LHCN-M2 (cell line): ENCODE measurements around the gene TMEM131L. TPM values are rescaled to one million over a fixed set of nuclear protein-coding genes. Genes with fewer than 3 reads are reported as not detected.
A peak's percentile ranks its signal among the peaks of the same experiment; 100 is the strongest.
"Not testable (repeated sequence)": the region's sequence is repeated elsewhere in the genome, so short reads cannot be mapped to it uniquely, and the experiment has no call there.

ENCODE experiments used
- DNase-seq: peaks from one replicate; pipeline ENCODE4 v3.0.0-alpha.2; 2012; ENCODE audit warnings: low read depth
- total RNA-seq: library from RNA; depleted of rRNA; stranded (reverse); fragments of >200 nt; gene quantifications from 2 replicates; pipeline ENCODE4 v1.2.3, GENCODE V29; 2014

TMEM131L gene
- total RNA-seq, 1 experiment from 2014 or later: 7.2 TPM

GRCh38 chr4:153573881-153574802 is 108.0 kb downstream of the TMEM131L start:
- DNase-seq: peak; percentile 77

- DNase-seq: no peak
Observed at GRCh38 chr4:153576443-153576774, 110.2 kb downstream of the TMEM131L start.

GRCh38 chr4:153577053-153577452 is 110.9 kb downstream of the TMEM131L start:
- DNase-seq: no peak

GRCh38 chr4:153579410-153579809 is 113.2 kb downstream of the TMEM131L start:
- no peak for DNase-seq

GRCh38 chr4:153579872-153580271 is 113.7 kb downstream of the TMEM131L start:
- no peak for DNase-seq

- no peak for DNase-seq
Observed at GRCh38 chr4:153582954-153583702, 117.0 kb downstream of the TMEM131L start.

- no peak for DNase-seq
Observed at GRCh38 chr4:153585026-153585425, 118.9 kb downstream of the TMEM131L start.

- DNase-seq: no peak
Observed at GRCh38 chr4:153589703-153590595, 123.8 kb downstream of the TMEM131L start.

- DNase-seq: no peak
Observed at GRCh38 chr4:153591441-153591840, 125.3 kb downstream of the TMEM131L start.

- no peak for DNase-seq
Observed at GRCh38 chr4:153592064-153592463, 125.9 kb downstream of the TMEM131L start.

- DNase-seq: peak; percentile 6
Observed at GRCh38 chr4:153593161-153593560, 127.0 kb downstream of the TMEM131L start.

GRCh38 chr4:153594210-153594609 is 128.1 kb downstream of the TMEM131L start:
- DNase-seq: peak; percentile 35

- DNase-seq: no peak
Observed at GRCh38 chr4:153595894-153596601, 129.9 kb downstream of the TMEM131L start.

GRCh38 chr4:153602758-153603157 is 136.6 kb downstream of the TMEM131L start:
- no peak for DNase-seq

GRCh38 chr4:153603258-153603657 is 137.1 kb downstream of the TMEM131L start:
- DNase-seq: no peak

- no peak for DNase-seq
Observed at GRCh38 chr4:153603835-153604234, 137.7 kb downstream of the TMEM131L start.

- not testable (repeated sequence) for DNase-seq
Observed at GRCh38 chr4:153609070-153609469, 142.9 kb downstream of the TMEM131L start.

GRCh38 chr4:153610623-153611376 is 144.6 kb downstream of the TMEM131L start:
- no peak for DNase-seq

GRCh38 chr4:153611679-153612078 is 145.5 kb downstream of the TMEM131L start:
- DNase-seq: peak; percentile 15

GRCh38 chr4:153612878-153613277 is 146.7 kb downstream of the TMEM131L start:
- DNase-seq: no peak
